ENCODE results near the gene MKRN3. TPM values are rescaled to one million over a fixed set of nuclear protein-coding genes. Genes with fewer than 3 reads are reported as not detected.

Gene MKRN3
- polyA plus RNA-seq, 2 of the 4 experiments (the other 2 are of a cell fraction): 3.6 to 3.7 TPM

GRCh38 chr15:23538648-23539047, 26.8 kb upstream of the MKRN3 start:
- Histone ChIP-seq H3K27ac (no peak overlapping the region), H3K4me3 (no peak overlapping the region), H3K9me3 (no peaks in the 10 kb centered on the region), H3K4me1 (no peaks in the 10 kb centered on the region), H3K4me2 (no peak overlapping the region)
- ATAC-seq (no peak), DNase-seq (ENCODE audit: low read depth in 1 of 2, low spot score in 1 of 2) (no peak), FAIRE-seq (no peak)
- WGBS (ENCODE audit: missing lambda C conversion rate): 51% methylated on average over 4 of the region's 4 CpGs
- ChIA-PET CTCF (no interaction called here), POLR2A (no interaction called here)
- no peak for TF ChIP-seq JUN (IDR thresholded peaks at IDR 0.05)
- no peak for TF ChIP-seq BHLHE40 (IDR thresholded peaks at IDR 0.05; ENCODE audit: low read depth, low read length)
- no peak for TF ChIP-seq HOXB13 (CRISPR knock-in tag; IDR thresholded peaks at IDR 0.05; ENCODE audit: low read depth)
- no peak for TF ChIP-seq KDM5A (IDR thresholded peaks at IDR 0.05)
- TF ChIP-seq NFE2L2 (conservative IDR thresholded peaks at IDR 0.05; ENCODE audit: low read length): no peak
- no peak for TF ChIP-seq NR3C1 (IDR thresholded peaks at IDR 0.05)
- TF ChIP-seq FOSB (CRISPR knock-in tag; IDR thresholded peaks at IDR 0.05): no peak

DNA sequence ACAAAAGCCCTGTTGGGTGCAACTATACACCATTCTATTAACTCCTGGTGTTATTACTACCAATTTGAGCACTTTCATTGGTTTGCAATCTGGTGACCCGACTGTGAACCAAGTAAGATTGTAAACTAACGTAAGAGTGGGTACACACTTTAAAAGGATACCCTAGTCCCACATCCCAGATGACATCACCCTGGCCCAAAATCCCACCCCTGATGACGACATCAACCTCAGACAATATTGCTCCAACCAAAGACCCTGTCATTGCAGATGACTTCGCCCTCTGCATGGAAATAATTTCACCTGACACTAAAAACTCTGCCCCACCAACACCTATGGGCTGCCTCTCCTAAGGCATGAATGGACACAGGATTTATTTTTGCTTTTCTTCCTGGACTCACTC, 25.6 kb upstream of the MKRN3 start:
- DNase-seq (ENCODE audit: low read depth in 1 of 2, low spot score in 1 of 2): no peak
- ChIA-PET POLR2A (no interaction called here), CTCF (no interaction called here)
- Histone ChIP-seq H3K27ac (no peak overlapping the region), H3K4me1 (no peaks in the 10 kb centered on the region), H3K4me3 (no peak overlapping the region), H3K9me3 (no peaks in the 10 kb centered on the region), H3K4me2 (no peak overlapping the region)
- 32% methylated on average over 4 of the region's 4 CpGs for WGBS (ENCODE audit: missing lambda C conversion rate)
- TF ChIP-seq FOSB (CRISPR knock-in tag; IDR thresholded peaks at IDR 0.05): no peak
- no peak for TF ChIP-seq ZSCAN20 (CRISPR knock-in tag; IDR thresholded peaks at IDR 0.05)
- TF ChIP-seq GATA3 (IDR thresholded peaks at IDR 0.05; ENCODE audit: borderline replicate concordance): no peak
- TF ChIP-seq, protein P1, sequence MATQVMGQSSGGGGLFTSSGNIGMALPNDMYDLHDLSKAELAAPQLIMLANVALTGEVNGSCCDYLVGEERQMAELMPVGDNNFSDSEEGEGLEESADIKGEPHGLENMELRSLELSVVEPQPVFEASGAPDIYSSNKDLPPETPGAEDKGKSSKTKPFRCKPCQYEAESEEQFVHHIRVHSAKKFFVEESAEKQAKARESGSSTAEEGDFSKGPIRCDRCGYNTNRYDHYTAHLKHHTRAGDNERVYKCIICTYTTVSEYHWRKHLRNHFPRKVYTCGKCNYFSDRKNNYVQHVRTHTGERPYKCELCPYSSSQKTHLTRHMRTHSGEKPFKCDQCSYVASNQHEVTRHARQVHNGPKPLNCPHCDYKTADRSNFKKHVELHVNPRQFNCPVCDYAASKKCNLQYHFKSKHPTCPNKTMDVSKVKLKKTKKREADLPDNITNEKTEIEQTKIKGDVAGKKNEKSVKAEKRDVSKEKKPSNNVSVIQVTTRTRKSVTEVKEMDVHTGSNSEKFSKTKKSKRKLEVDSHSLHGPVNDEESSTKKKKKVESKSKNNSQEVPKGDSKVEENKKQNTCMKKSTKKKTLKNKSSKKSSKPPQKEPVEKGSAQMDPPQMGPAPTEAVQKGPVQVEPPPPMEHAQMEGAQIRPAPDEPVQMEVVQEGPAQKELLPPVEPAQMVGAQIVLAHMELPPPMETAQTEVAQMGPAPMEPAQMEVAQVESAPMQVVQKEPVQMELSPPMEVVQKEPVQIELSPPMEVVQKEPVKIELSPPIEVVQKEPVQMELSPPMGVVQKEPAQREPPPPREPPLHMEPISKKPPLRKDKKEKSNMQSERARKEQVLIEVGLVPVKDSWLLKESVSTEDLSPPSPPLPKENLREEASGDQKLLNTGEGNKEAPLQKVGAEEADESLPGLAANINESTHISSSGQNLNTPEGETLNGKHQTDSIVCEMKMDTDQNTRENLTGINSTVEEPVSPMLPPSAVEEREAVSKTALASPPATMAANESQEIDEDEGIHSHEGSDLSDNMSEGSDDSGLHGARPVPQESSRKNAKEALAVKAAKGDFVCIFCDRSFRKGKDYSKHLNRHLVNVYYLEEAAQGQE (IDR thresholded peaks at IDR 0.05): no peak
- no peak for TF ChIP-seq HOXB5 (CRISPR knock-in tag; IDR thresholded peaks at IDR 0.05)
- TF ChIP-seq NR3C1 (IDR thresholded peaks at IDR 0.05): no peak
- no peak for FAIRE-seq
- ATAC-seq: no peak

DNA sequence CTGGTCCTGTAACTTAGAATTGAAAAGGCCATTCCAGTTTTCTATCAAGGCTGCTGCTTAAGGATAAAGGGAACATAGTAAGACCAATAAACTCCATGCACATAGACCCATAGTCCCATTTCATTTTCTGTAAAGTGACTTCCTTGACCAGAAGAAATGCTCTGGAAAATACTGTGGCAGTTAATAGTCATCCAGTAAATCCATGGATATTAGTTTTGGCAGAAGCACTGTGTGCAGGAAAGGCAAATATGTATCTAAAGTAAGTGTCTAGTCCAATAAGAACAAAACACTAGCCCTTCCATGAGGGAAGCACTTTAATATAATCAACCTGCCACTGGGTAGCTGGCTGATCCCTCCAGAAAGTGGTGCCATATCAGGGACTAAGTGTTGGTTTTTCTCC, 19.3 kb upstream of the MKRN3 start:
- TF ChIP-seq RNF2 (IDR thresholded peaks at IDR 0.05; ENCODE audit: borderline replicate concordance, low read depth): no peak
- no peak for TF ChIP-seq ATOH8 (CRISPR knock-in tag; IDR thresholded peaks at IDR 0.05; ENCODE audit: low read depth)
- TF ChIP-seq HDAC2 (IDR thresholded peaks at IDR 0.05): no peak
- TF ChIP-seq SMC3 (IDR thresholded peaks at IDR 0.05): no peak
- no peak for TF ChIP-seq NPAS2 (CRISPR knock-in tag; IDR thresholded peaks at IDR 0.05; ENCODE audit: borderline replicate concordance)
- TF ChIP-seq, protein P1 (IDR thresholded peaks at IDR 0.05): no peak
- TF ChIP-seq RCOR1 (IDR thresholded peaks at IDR 0.05; ENCODE audit: low read depth, low read length): no peak
- TF ChIP-seq HOXA7 (CRISPR knock-in tag; IDR thresholded peaks at IDR 0.05): no peak
- no peak for TF ChIP-seq RAD21 (conservative IDR thresholded peaks at IDR 0.05 in 1 of 2, IDR thresholded peaks at IDR 0.05 in 1 of 2)
- ATAC-seq (no peak), FAIRE-seq (no peak), DNase-seq (ENCODE audit: low read depth in 1 of 2, low spot score in 1 of 2) (no peak)
- no peak overlapping the region for H3K27ac ChIP-seq
- no peak overlapping the region for H3K4me2 ChIP-seq
- ChIA-PET POLR2A (no interaction called here), CTCF (no interaction called here)
- no peaks in the 10 kb centered on the region for H3K9me3 ChIP-seq
- no peak overlapping the region for H3K4me3 ChIP-seq
- no peaks in the 10 kb centered on the region for H3K4me1 ChIP-seq
